Measurements from ENCODE around the gene NFIX. TPM values are rescaled to one million over a fixed set of nuclear protein-coding genes. Genes with fewer than 3 reads are reported as not detected.

NFIX gene
- total RNA-seq, 2 donors from 2014 or later = 16.9 to 26.7 TPM

- H3K4me3 ChIP-seq = no peak overlapping the region
- DNase-seq = no peak
- no peaks in the 10 kb centered on the region for H3K9me3 ChIP-seq
- 42 to 44% methylated on average over 4 to 5 of the region's 5 CpGs for WGBS, 2 donors
- no peaks in the 10 kb centered on the region for H3K36me3 ChIP-seq (replicated peaks in 1 of 2; ENCODE audit: insufficient read depth in 1 of 2, low read depth in 2 of 2)
- intact Hi-C loops (cut with DNase I) = no loop called here
- no peak for ATAC-seq
- no peak for TF ChIP-seq POLR2A (IDR thresholded peaks at IDR 0.05)
- TF ChIP-seq, protein P1, sequence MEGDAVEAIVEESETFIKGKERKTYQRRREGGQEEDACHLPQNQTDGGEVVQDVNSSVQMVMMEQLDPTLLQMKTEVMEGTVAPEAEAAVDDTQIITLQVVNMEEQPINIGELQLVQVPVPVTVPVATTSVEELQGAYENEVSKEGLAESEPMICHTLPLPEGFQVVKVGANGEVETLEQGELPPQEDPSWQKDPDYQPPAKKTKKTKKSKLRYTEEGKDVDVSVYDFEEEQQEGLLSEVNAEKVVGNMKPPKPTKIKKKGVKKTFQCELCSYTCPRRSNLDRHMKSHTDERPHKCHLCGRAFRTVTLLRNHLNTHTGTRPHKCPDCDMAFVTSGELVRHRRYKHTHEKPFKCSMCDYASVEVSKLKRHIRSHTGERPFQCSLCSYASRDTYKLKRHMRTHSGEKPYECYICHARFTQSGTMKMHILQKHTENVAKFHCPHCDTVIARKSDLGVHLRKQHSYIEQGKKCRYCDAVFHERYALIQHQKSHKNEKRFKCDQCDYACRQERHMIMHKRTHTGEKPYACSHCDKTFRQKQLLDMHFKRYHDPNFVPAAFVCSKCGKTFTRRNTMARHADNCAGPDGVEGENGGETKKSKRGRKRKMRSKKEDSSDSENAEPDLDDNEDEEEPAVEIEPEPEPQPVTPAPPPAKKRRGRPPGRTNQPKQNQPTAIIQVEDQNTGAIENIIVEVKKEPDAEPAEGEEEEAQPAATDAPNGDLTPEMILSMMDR (IDR thresholded peaks at IDR 0.05) = peak in 1 of 7 experiments; percentile 25
- peaks cover 17% of the 10 kb centered on the region for H3K4me1 ChIP-seq
- H3K27ac ChIP-seq = no peak overlapping the region
- H3K27me3 ChIP-seq = peaks cover 0 to 10% of the 10 kb centered on the region in 2 donors
These were observed 98.8 kb downstream of the NFIX start for GRCh38 chr19:13094106-13094504.

GRCh38 chr19:13094771-13095392, 99.6 kb downstream of the NFIX start:
- TF ChIP-seq, protein P1 (IDR thresholded peaks at IDR 0.05) = no peak
- no peak for TF ChIP-seq POLR2A (IDR thresholded peaks at IDR 0.05)
- intact Hi-C loops (cut with DNase I) = loop anchor here (5.0 kb wide), 1 partner anchor 118 kb away; no protein-coding TSS in a partner anchor
- Histone ChIP-seq H3K9me3 (no peaks in the 10 kb centered on the region), H3K4me1 (peaks cover 19% of the 10 kb centered on the region), H3K27ac (no peak overlapping the region), H3K27me3 (peaks cover 0 to 10% of the 10 kb centered on the region in 2 donors), H3K36me3 (replicated peaks in 1 of 2; ENCODE audit: insufficient read depth in 1 of 2, low read depth in 2 of 2) (no peaks in the 10 kb centered on the region), H3K4me3 (no peak overlapping the region)
- DNase-seq = no peak
- 64 to 78% methylated on average over 14 to 16 of the region's 16 CpGs for WGBS, 2 donors
- no peak for ATAC-seq

GRCh38 chr19:13095393-13095784, 100.1 kb downstream of the NFIX start:
- no peaks in the 10 kb centered on the region for H3K36me3 ChIP-seq (replicated peaks in 1 of 2; ENCODE audit: insufficient read depth in 1 of 2, low read depth in 2 of 2)
- ATAC-seq (no peak), DNase-seq (no peak)
- H3K9me3 ChIP-seq = no peaks in the 10 kb centered on the region
- WGBS, 2 donors = 77 to 81% methylated on average over 17 to 19 of the region's 25 CpGs
- peaks cover 19% of the 10 kb centered on the region for H3K4me1 ChIP-seq
- peaks cover 0 to 10% of the 10 kb centered on the region in 2 donors for H3K27me3 ChIP-seq
- no peak overlapping the region for H3K27ac ChIP-seq
- no peak for TF ChIP-seq POLR2A (IDR thresholded peaks at IDR 0.05)
- TF ChIP-seq, protein P1 (IDR thresholded peaks at IDR 0.05) = no peak
- H3K4me3 ChIP-seq = no peak overlapping the region
- intact Hi-C loops (cut with DNase I) = loop anchor here (5.0 kb wide), 1 partner anchor 118 kb away; no protein-coding TSS in a partner anchor

DNA sequence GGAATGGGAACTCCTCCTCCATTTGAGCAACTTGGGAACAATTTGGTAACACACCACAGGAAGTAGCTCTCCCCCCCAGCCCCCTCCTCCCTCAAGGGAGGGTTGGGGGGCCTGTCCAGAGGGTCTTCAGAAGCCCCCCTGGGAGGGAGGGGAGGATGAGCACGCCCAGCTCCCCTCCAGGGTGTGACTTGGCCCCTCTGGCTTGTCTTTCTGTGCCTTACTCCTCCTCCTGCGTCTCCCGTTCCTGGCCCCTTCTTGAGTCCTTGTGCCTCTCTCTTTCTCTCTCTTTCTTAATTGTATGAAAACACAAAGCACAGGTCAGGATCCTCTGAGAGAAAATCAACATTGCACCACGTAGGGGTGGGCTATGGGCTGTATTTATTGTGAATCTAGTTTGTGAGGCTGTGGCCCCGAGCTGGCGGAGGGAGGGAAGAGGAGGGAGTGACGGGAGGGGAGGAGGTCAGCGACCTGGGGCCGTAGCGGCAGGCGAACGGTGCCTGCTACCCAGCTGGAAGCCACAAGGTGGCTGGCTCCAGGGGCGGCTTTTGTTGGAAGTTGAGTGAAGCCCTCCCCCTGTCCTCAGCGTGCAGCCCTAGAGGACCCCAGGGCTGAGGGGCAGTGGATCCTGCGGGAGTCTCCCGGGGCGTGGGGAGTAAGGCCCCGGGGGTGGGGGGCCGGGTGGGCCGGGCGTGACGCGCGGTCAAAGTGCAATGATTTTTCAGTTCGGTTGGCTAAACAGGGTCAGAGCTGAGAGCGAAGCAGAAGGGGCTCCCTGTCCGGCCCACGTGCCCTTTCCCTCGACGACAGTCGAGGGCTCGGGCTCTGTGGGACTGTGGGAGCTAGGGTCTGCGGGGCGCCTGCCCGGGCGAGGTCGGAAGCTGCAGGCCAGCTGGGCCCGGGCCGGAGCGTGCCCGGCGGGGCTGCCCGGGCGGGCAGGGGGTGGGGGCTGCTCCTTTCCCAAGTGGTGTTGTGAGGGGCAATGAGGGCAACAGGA, 101.0 kb downstream of the NFIX start:
- Histone ChIP-seq H3K4me1 (peaks cover 19% of the 10 kb centered on the region), H3K36me3 (replicated peaks in 1 of 2; ENCODE audit: insufficient read depth in 1 of 2, low read depth in 2 of 2) (no peaks in the 10 kb centered on the region), H3K27me3 (peaks cover 0 to 10% of the 10 kb centered on the region in 2 donors), H3K9me3 (no peaks in the 10 kb centered on the region), H3K27ac (peak overlapping the region in 1 of 4 donors; percentile 78), H3K4me3 (no peak overlapping the region)
- TF ChIP-seq POLR2A (IDR thresholded peaks at IDR 0.05) = no peak
- TF ChIP-seq, protein P1 (IDR thresholded peaks at IDR 0.05) = no peak
- WGBS, 2 donors = 51 to 70% methylated on average over 32 to 39 of the region's 44 CpGs
- ATAC-seq = no peak
- no peak for DNase-seq
- intact Hi-C loops (cut with DNase I) = loop anchor here (5.0 kb wide), 1 partner anchor 119 kb away; no protein-coding TSS in a partner anchor

Data from body of pancreas (tissue), 4 donors.